ENCODE data around the gene PSMB11.

PSMB11 gene

DNA sequence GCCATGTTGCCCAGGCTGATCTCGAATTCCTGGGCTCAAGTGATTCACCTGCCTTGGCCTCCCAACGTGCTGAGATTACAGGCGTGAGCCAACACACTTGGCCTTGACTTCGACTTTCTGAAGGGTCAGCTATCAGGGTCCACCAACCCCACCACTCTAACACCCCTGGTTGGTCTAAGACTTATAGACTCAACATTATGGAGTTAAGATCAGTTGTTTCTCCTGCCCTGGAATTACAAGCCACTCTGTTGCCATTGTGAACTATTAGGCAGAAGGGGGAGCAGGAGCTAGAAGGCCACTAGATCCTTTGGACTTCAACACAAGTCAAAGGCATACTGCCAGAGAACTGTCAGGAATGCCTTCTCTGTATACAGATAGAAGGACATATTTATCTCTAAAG, 1.9 kb upstream of the PSMB11 start:
- no peak for DNase-seq (ENCODE audit: low read depth in 1 of 2, low spot score in 1 of 2)

DNA sequence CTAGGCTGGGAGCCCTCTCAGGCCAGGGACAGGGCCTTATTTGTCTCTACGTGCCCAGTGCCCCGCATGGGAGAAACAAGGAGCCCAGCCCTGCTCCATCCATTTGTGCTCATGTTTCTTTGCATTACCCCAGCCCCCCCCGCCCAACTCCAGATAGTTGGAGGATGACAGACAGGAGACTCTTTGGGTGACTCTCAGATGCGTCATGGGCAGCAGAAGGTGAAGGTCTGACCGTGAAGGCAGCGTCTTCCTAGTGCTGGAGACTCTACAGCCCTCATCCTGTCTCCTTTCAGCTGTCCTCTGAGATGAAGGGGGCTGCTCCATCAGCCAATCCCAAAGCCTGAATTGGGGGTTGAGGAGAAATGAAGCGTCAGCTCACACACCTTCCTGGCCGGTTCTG, 283 bp upstream of the PSMB11 start:
- DNase-seq (ENCODE audit: low read depth in 1 of 2, low spot score in 1 of 2): no peak

DNA sequence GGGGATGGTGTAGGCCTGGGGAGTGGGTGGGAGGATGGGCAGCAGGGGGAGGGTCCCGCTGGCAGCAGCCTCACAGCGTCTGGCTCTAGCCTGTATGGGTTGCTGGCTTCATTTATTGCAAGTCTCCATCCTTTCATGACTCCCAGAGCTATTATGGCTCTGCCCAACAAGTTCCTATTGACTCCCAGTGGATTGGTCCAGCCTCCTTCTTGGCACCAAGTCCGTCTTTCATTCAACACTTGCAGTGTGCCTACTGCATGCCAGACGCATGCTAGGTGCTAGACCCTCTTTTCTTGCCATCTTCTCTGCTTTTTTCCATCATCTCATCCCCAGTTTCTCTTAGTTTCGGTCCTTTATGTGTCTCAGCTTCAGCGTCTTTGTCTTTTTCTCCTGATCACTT, 1.1 kb downstream of the PSMB11 start:
- no peak for DNase-seq (ENCODE audit: low read depth in 1 of 2, low spot score in 1 of 2)

DNA sequence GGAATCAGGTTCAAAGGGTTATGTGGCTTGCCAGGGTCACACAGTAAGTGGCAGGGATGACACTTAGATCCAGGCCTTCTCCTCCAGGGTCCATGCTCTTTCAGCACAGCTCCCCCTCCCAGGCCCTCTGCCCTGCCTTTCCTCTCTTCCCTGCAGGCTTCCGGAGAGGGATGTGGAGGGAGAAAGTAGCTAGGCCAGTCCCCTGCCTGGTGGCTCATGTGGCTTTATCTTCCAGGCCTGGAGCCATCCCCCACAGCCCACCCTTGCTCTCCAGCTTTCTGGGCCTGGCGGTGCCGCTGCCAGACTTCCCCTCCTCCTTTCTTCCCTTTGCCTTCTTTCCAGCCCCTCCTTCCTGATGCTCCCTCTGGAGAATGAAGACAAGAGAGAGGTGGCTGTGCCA, 1.7 kb downstream of the PSMB11 start:
- no peak for DNase-seq (ENCODE audit: low read depth in 1 of 2, low spot score in 1 of 2)

DNA sequence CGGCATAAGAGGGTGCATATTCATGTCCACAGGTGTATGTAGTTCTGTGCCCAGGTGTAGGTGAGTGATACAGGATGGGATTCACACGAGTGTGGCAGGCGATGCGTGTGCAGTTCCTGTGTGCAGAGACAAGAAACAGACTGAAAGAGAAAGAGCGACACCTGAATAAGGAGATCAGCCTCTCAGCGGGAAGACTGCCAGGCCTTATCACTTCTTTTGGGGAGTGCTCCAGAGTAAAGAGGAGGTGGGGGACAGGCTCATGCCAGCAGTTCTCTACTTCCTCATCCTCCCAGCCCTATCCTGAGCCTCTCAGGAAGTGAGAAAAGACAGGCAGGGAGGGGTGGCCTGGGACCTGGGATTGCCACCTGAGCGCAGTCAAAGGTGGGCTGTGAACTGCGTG, 2.8 kb downstream of the PSMB11 start:
- no peak for DNase-seq (ENCODE audit: low read depth in 1 of 2, low spot score in 1 of 2)

GRCh38 chr14:23045419-23046357, 3.7 kb downstream of the PSMB11 start:
- no peak for DNase-seq (ENCODE audit: low read depth in 1 of 2, low spot score in 1 of 2)

- no peak for DNase-seq (ENCODE audit: low read depth in 1 of 2, low spot score in 1 of 2)
These were observed 5.1 kb downstream of the PSMB11 start for GRCh38 chr14:23047034-23047634.

- no peak for DNase-seq (ENCODE audit: low read depth in 1 of 2, low spot score in 1 of 2)
These were observed 6.0 kb downstream of the PSMB11 start for GRCh38 chr14:23047751-23048693.

GRCh38 chr14:23049011-23049410, 7.0 kb downstream of the PSMB11 start:
- DNase-seq (ENCODE audit: low read depth in 1 of 2, low spot score in 1 of 2): no peak

DNA sequence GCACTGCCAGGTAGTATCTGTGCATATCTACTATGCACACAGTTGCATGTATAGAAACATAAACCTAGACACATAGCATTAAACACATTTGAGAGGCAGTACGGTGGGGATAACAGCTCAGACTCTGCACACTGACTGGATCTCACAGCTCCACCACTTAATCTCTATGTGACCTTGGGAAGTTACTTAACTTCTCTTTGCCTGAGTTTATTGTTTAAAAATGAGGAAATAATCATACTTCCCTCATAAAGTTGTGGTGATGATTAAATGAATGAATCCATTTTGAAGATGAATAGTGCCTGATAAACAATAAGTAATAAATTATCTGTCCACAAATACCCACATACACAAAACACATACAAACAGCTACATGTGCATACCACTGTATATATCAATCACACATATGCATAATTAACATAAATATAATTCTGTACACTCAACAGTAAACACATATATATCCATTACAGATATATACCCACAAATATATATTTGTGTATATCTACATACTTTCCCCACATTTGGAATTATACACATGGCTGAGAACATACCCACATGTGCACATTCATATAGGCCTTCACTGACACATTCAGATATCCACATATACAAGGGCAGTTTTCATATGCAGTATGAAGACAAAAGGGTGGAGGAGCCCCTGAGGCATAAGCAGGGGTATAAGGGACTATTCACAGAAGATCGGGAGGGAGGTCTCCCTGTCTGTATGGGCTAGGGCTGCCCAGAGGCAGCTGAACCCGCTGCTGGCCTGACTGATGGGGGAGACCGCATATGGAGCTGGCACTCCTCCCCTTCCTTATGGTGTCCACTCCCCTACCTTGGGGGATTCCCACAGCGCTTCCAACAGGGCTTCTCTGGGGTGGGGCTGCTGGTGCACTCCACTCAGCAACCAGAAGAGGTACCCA, 9.4 kb downstream of the PSMB11 start:
- DNase-seq (ENCODE audit: low read depth in 1 of 2, low spot score in 1 of 2): no peak

DNA sequence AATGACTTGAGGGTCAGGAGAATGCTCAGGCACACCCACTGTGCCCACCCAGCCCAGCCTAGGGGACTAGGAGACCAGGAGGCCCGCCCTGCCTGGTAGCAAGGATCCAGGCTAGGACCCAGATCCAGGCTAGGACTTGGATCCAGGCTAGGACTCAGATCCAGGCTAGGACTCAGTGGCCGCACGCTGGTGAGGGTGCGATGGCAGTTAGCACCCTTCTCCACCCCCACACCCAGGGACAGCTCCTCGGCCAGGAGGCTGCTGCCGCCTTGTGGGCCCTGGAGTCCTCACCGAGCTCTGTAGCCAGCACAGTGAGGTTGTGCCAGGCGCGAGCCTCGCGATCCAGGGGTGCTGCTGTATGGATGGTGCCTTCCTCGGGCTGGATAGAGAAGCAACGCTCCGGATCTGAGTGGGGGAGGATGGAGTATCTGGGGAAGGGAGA, 10.2 kb downstream of the PSMB11 start:
- DNase-seq (ENCODE audit: low read depth in 1 of 2, low spot score in 1 of 2): no peak

- no peak for DNase-seq (ENCODE audit: low read depth in 1 of 2, low spot score in 1 of 2)
These were observed 10.7 kb downstream of the PSMB11 start for GRCh38 chr14:23052671-23053070.

GRCh38 chr14:23053426-23053825, 11.4 kb downstream of the PSMB11 start:
- DNase-seq (ENCODE audit: low read depth in 1 of 2, low spot score in 1 of 2): no peak

GRCh38 chr14:23054000-23054811, 12.2 kb downstream of the PSMB11 start:
- no peak for DNase-seq (ENCODE audit: low read depth in 1 of 2, low spot score in 1 of 2)

GRCh38 chr14:23055147-23055550, 13.1 kb downstream of the PSMB11 start:
- no peak for DNase-seq (ENCODE audit: low read depth in 1 of 2, low spot score in 1 of 2)

GRCh38 chr14:23055621-23056144, 13.7 kb downstream of the PSMB11 start:
- no peak for DNase-seq (ENCODE audit: low read depth in 1 of 2, low spot score in 1 of 2)

GRCh38 chr14:23056145-23056955, 14.3 kb downstream of the PSMB11 start:
- peak; percentile 42 to 47 for DNase-seq (ENCODE audit: low read depth in 1 of 2, low spot score in 1 of 2)

- peak; percentile 42 to 48 for DNase-seq (ENCODE audit: low read depth in 1 of 2, low spot score in 1 of 2)
These were observed 15.1 kb downstream of the PSMB11 start, which contains the start of gene CDH24 for GRCh38 chr14:23056956-23057756. CDH24 (minus strand) TSS chr14:23057520; CDS start chr14:23055733, 1,787 bp downstream.

Data from stimulated activated CD4-positive, alpha-beta T cell treated with anti-CD3 and anti-CD28 coated beads, Interleukin-15, amount 100 ng/mL, for 1 hour (primary cell).